Measurements from ENCODE around the gene MND1. TPM values are rescaled to one million over a fixed set of nuclear protein-coding genes. Genes with fewer than 3 reads are reported as not detected.

The MND1 gene
- total RNA-seq: under 1 TPM in 1 of 2 experiments, not detected in 1; 0.42 TPM
- 0.77 TPM for polyA plus RNA-seq (2013, experiment 1 of 2)
- 1.3 TPM for polyA plus RNA-seq (2013, experiment 2 of 2)
- 0 to 1.6 (median 0) reads per million in 172 experiments for total RNA-seq

GRCh38 chr4:153344131-153345011 lies at the start of gene MND1:
TSS of gene MND1 (plus strand) at chr4:153344688. CDS start at chr4:153344738, 50 bp downstream.
- H3K27me3 ChIP-seq (ENCODE audit: control insufficient read depth in 1 of 2, insufficient read depth in 2 of 2, low read length in 2 of 2): no peaks in the 10 kb centered on the region
- H3K4me3 ChIP-seq (ENCODE audit: low read length): peak within 1 kb of the TSS; percentile 80
- H3K4me1 ChIP-seq (ENCODE audit: insufficient read depth, low read length): peaks cover 4% of the 10 kb centered on the region
- ATAC-seq (ENCODE audit: poor library complexity): peak; percentile 92
- Mint-ChIP-seq H3K27ac (peak within 1 kb of the TSS; percentile 57), H3K4me1 (ENCODE audit: low read depth) (peaks cover 13% of the 10 kb centered on the region), H3K4me3 (peak within 1 kb of the TSS; percentile 93), H3K27me3 (peaks cover 7% of the 10 kb centered on the region), H3K9me3 (no peaks in the 10 kb centered on the region), H3K36me3 (ENCODE audit: low read depth) (no peaks in the 10 kb centered on the region)
- no peaks in the 10 kb centered on the region for H3K36me3 ChIP-seq (ENCODE audit: insufficient read depth, low read length)
- H3K27ac ChIP-seq (ENCODE audit: low read depth in 1 of 2, low read length in 2 of 2): no peak within 1 kb of the TSS
- ChIA-PET POLR2A (interaction anchor here (1.1 to 3.8 kb wide), 4 partner anchors 121 to 229 kb away, joined by 3 to 30 read pairs (median 15); partner anchors contain the start of gene TMEM131L), CTCF (interaction anchor here (0.6 to 1.5 kb wide), 8 partner anchors 89 to 299 kb away, joined by 3 to 9 read pairs (median 4); partner anchors contain the start of gene TMEM131L)
- peak; percentile 85 to 94 (median 90) for DNase-seq
- peak; percentile 98 for TF ChIP-seq CTCF (IDR thresholded peaks at IDR 0.05)
- intact Hi-C loops (cut with DNase I, micrococcal nuclease): loop anchor here (1.0 to 5.0 kb wide), 6 partner anchors 88 to 408 kb away; partner anchors contain the start of gene TMEM131L (in 2 of the 2)
- no peaks in the 10 kb centered on the region for H3K9me3 ChIP-seq (ENCODE audit: control insufficient read depth in 1 of 2, insufficient read depth in 1 of 2, low read length in 2 of 2)

- DNase-seq: no peak
- no peak for TF ChIP-seq CTCF (IDR thresholded peaks at IDR 0.05)
- CTCF ChIA-PET: no interaction called here
- no peaks in the 10 kb centered on the region for H3K4me1 ChIP-seq (ENCODE audit: insufficient read depth, low read length)
- Mint-ChIP-seq H3K36me3 (ENCODE audit: low read depth) (peaks cover 27% of the 10 kb centered on the region), H3K27me3 (no peaks in the 10 kb centered on the region), H3K4me1 (ENCODE audit: low read depth) (no peaks in the 10 kb centered on the region), H3K4me3 (no peak overlapping the region), H3K9me3 (peaks cover 3% of the 10 kb centered on the region), H3K27ac (no peak overlapping the region)
- intact Hi-C loops (cut with DNase I, micrococcal nuclease): no loop called here
- H3K36me3 ChIP-seq (ENCODE audit: insufficient read depth, low read length): no peaks in the 10 kb centered on the region
- no peaks in the 10 kb centered on the region for H3K27me3 ChIP-seq (ENCODE audit: control insufficient read depth in 1 of 2, insufficient read depth in 2 of 2, low read length in 2 of 2)
- peaks cover 2 to 3% of the 10 kb centered on the region in 2 experiments for H3K9me3 ChIP-seq (ENCODE audit: control insufficient read depth in 1 of 2, insufficient read depth in 1 of 2, low read length in 2 of 2)
- ATAC-seq (ENCODE audit: poor library complexity): no peak
- no peak overlapping the region for H3K27ac ChIP-seq (ENCODE audit: low read depth in 1 of 2, low read length in 2 of 2)
- no peak overlapping the region for H3K4me3 ChIP-seq (ENCODE audit: low read length)
- POLR2A ChIA-PET: no interaction called here
Measured at GRCh38 chr4:153295131-153295755, 49.2 kb upstream of the MND1 start.

- H3K4me3 Mint-ChIP-seq: no peak overlapping the region
- ATAC-seq (ENCODE audit: poor library complexity): no peak
- POLR2A ChIA-PET: interaction anchor here (0.6 to 0.7 kb wide), 2 partner anchors 126 to 393 kb away, joined by 3 to 6 read pairs; no protein-coding TSS in a partner anchor
Measured at GRCh38 chr4:153296040-153296823, 48.3 kb upstream of the MND1 start.

More at GRCh38 chr4:153296040-153296823, 48.3 kb upstream of the MND1 start:
- Histone ChIP-seq H3K36me3 (ENCODE audit: insufficient read depth, low read length) (no peaks in the 10 kb centered on the region), H3K4me3 (ENCODE audit: low read length) (no peak overlapping the region), H3K4me1 (ENCODE audit: insufficient read depth, low read length) (no peaks in the 10 kb centered on the region), H3K9me3 (ENCODE audit: control insufficient read depth in 1 of 2, insufficient read depth in 1 of 2, low read length in 2 of 2) (peaks cover 5 to 6% of the 10 kb centered on the region in 2 experiments), H3K27me3 (ENCODE audit: control insufficient read depth in 1 of 2, insufficient read depth in 2 of 2, low read length in 2 of 2) (no peaks in the 10 kb centered on the region), H3K27ac (ENCODE audit: low read depth in 1 of 2, low read length in 2 of 2) (no peak overlapping the region)
- H3K4me1 Mint-ChIP-seq (ENCODE audit: low read depth): no peaks in the 10 kb centered on the region
- H3K9me3 Mint-ChIP-seq: peaks cover 3% of the 10 kb centered on the region
- DNase-seq: no peak
- TF ChIP-seq CTCF (IDR thresholded peaks at IDR 0.05): no peak
- intact Hi-C loops (cut with DNase I, micrococcal nuclease): no loop called here
- H3K27ac Mint-ChIP-seq: no peak overlapping the region
- H3K27me3 Mint-ChIP-seq: no peaks in the 10 kb centered on the region
- peaks cover 32% of the 10 kb centered on the region for H3K36me3 Mint-ChIP-seq (ENCODE audit: low read depth)
- CTCF ChIA-PET: no interaction called here

All from CD4-positive, alpha-beta T cell (primary cell).